Hepatocyte (in vitro differentiated cells): ENCODE data around the gene ADIPOR2. TPM values are rescaled to one million over a fixed set of nuclear protein-coding genes. Genes with fewer than 3 reads are reported as not detected.

ENCODE experiments used
- DNase-seq: peaks from one replicate; pipeline ENCODE4 v3.0.0-alpha.2; 2016; ENCODE audit warnings: low spot score
- H2AFZ ChIP-seq: fragments of 200-600 bp; sonication (generic); 2 replicates; pipeline ENCODE4 v1.6.0; 2016; ENCODE audit warnings: antibody characterized with exemption, mild to moderate bottlenecking
- H3K27ac ChIP-seq: fragments of 200-600 bp; sonication (generic); 2 replicates; pipeline ENCODE4 v1.5.1; 2016; ENCODE audit warnings: mild to moderate bottlenecking
- H3K27me3 ChIP-seq: fragments of 200-600 bp; sonication (generic); 2 replicates; pipeline ENCODE4 v1.6.1; 2016
- H3K36me3 ChIP-seq: fragments of 200-600 bp; sonication (generic); replicated peaks from 2 replicates; pipeline ENCODE4 v1.5.1; 2016; ENCODE audit warnings: low read depth; ENCODE audit not compliant: insufficient read depth
- H3K4me1 ChIP-seq: fragments of 200-600 bp; sonication (generic); 2 replicates; pipeline ENCODE4 v1.5.1; 2016; ENCODE audit warnings: mild to moderate bottlenecking, moderate library complexity; ENCODE audit not compliant: insufficient read depth
- H3K4me2 ChIP-seq: fragments of 200-600 bp; sonication (generic); 2 replicates; pipeline ENCODE4 v1.6.0; 2016
- H3K4me3 ChIP-seq: fragments of 200-600 bp; sonication (generic); 2 replicates; pipeline ENCODE4 v1.5.1; 2016; ENCODE audit warnings: mild to moderate bottlenecking
- H3K79me2 ChIP-seq: fragments of 200-600 bp; sonication (generic); 2 replicates; pipeline ENCODE4 v1.6.0; 2017; ENCODE audit warnings: mild to moderate bottlenecking
- H3K9me2 ChIP-seq: fragments of 200-600 bp; sonication (generic); replicated peaks from 2 replicates; pipeline ENCODE4 v1.6.0; 2017; ENCODE audit warnings: mild to moderate bottlenecking; ENCODE audit not compliant: insufficient read depth
- H3K9me3 ChIP-seq: fragments of 200-600 bp; sonication (generic); 2 replicates; pipeline ENCODE4 v1.5.1; 2016; ENCODE audit warnings: low read depth, mild to moderate bottlenecking
- H4K20me1 ChIP-seq: fragments of 200-600 bp; sonication (generic); 2 replicates; pipeline ENCODE4 v1.6.0; 2016; ENCODE audit warnings: mild to moderate bottlenecking; ENCODE audit not compliant: insufficient read depth, poor library complexity, severe bottlenecking
- CTCF ChIP-seq: fragments of 200-600 bp; sonication (generic); IDR thresholded peaks from 2 replicates; pipeline ENCODE4 v1.5.1; 2016; ENCODE audit warnings: antibody characterized with exemption, mild to moderate bottlenecking; ENCODE audit not compliant: poor library complexity
- EZH2 ChIP-seq: fragments of 200-600 bp; sonication (generic); IDR thresholded peaks from 2 replicates; pipeline ENCODE4 v1.6.1; 2016; ENCODE audit warnings: antibody characterized with exemption, mild to moderate bottlenecking, borderline replicate concordance
- EZH2phosphoT487 ChIP-seq: fragments of 200-600 bp; sonication (generic); IDR thresholded peaks from one replicate; pipeline ENCODE4 v1.6.1; 2018; ENCODE audit warnings: antibody characterized with exemption, mild to moderate bottlenecking, low read depth, moderate library complexity; ENCODE audit not compliant: unreplicated experiment, severe bottlenecking
- WGBS: methylation state at CpG from one replicate; pipeline ENCODE4 v1.1.6; 2016; ENCODE audit warnings: low lambda C conversion rate; ENCODE audit errors: missing lambda C conversion rate; 5-methylcytosine and 5-hydroxymethylcytosine counted together
- polyA plus RNA-seq: library from polyadenylated mRNA; unstranded; fragments of >200 nt; fragmentation: Nextera tagmentation; extraction: Ambion mirVana; gene quantifications from 2 replicates; pipeline ENCODE4 v1.2.1, GENCODE V29; 2016
- total RNA-seq: library from RNA; depleted of rRNA; stranded (reverse); fragments of >200 nt; gene quantifications from 2 replicates; pipeline ENCODE4 v1.2.3, GENCODE V29; 2014

The ADIPOR2 gene
- total and polyA plus RNA-seq, 2 experiments from 2014 or later, result 10.4 to 47.3 TPM

- TF ChIP-seq CTCF (no peak), EZH2phosphoT487 (no peak)
- no peaks in the 10 kb centered on the region for H3K9me3 ChIP-seq
- DNase-seq, result no peak
- no peaks in the 10 kb centered on the region for H3K36me3 ChIP-seq
- no peak overlapping the region for H3K4me3 ChIP-seq
- 46% methylated on average over 5 of the region's 5 CpGs for WGBS
- peak overlapping the region; percentile 29 for H3K27ac ChIP-seq
- H3K4me1 ChIP-seq, result peaks cover 25% of the 10 kb centered on the region
- H3K4me2 ChIP-seq, result no peak overlapping the region
- no peaks in the 10 kb centered on the region for H3K9me2 ChIP-seq
- H4K20me1 ChIP-seq, result peaks cover 20% of the 10 kb centered on the region
- peaks cover 83% of the 10 kb centered on the region for H3K79me2 ChIP-seq
- no peaks in the 10 kb centered on the region for H3K27me3 ChIP-seq
- H2AFZ ChIP-seq, result no peak overlapping the region
Observed at GRCh38 chr12:1740161-1740948, 49.5 kb downstream of the ADIPOR2 start.

- H3K4me1 ChIP-seq, result peaks cover 25% of the 10 kb centered on the region
- WGBS, result 0% methylated on average over 1 of the region's 1 CpG
- H4K20me1 ChIP-seq, result peaks cover 20% of the 10 kb centered on the region
Observed at GRCh38 chr12:1741154-1741949, 50.5 kb downstream of the ADIPOR2 start.

GRCh38 chr12:1744932-1745331 lies 54.1 kb downstream of the ADIPOR2 start:
- DNase-seq, result no peak
- Histone ChIP-seq H3K4me3 (no peak overlapping the region), H3K4me1 (peaks cover 21% of the 10 kb centered on the region), H2AFZ (no peak overlapping the region), H3K9me3 (peaks cover 11% of the 10 kb centered on the region), H3K27ac (no peak overlapping the region), H4K20me1 (peaks cover 19% of the 10 kb centered on the region), H3K79me2 (peaks cover 91% of the 10 kb centered on the region), H3K9me2 (no peaks in the 10 kb centered on the region), H3K4me2 (no peak overlapping the region), H3K36me3 (no peaks in the 10 kb centered on the region), H3K27me3 (no peaks in the 10 kb centered on the region)
- TF ChIP-seq EZH2 (no peak), CTCF (no peak), EZH2phosphoT487 (no peak)
- 89% methylated on average over 2 of the region's 2 CpGs for WGBS

More at GRCh38 chr12:1741154-1741949, 50.5 kb downstream of the ADIPOR2 start:
- no peak overlapping the region for H3K4me2 ChIP-seq
- peaks cover 90% of the 10 kb centered on the region for H3K79me2 ChIP-seq
- DNase-seq, result no peak
- no peaks in the 10 kb centered on the region for H3K27me3 ChIP-seq
- no peaks in the 10 kb centered on the region for H3K9me3 ChIP-seq
- H3K27ac ChIP-seq, result peak overlapping the region; percentile 29
- H2AFZ ChIP-seq, result no peak overlapping the region
- H3K9me2 ChIP-seq, result no peaks in the 10 kb centered on the region
- no peak overlapping the region for H3K4me3 ChIP-seq
- no peak for TF ChIP-seq EZH2phosphoT487
- no peak for TF ChIP-seq EZH2
- TF ChIP-seq CTCF, result no peak
- H3K36me3 ChIP-seq, result no peaks in the 10 kb centered on the region
